ENCODE measurements around the gene NEK6. TPM values are rescaled to one million over a fixed set of nuclear protein-coding genes. Genes with fewer than 3 reads are reported as not detected.

NEK6 gene
- total RNA-seq, 2 experiments from 2014 or later: 5.6 to 16.4 TPM

- no peak overlapping the region for H3K27ac ChIP-seq (ENCODE audit: low read depth, low read length, poor library complexity, severe bottlenecking)
- ChIA-PET POLR2A (no interaction called here), CTCF (ENCODE audit: unreplicated experiment) (no interaction called here)
- TF ChIP-seq CTCF (conservative IDR thresholded peaks at IDR 0.05; ENCODE audit: low read length) (no peak), EZH2phosphoT487 (IDR thresholded peaks at IDR 0.05; ENCODE audit: borderline replicate concordance, low read depth, low read length) (no peak)
- no peaks in the 10 kb centered on the region for H3K4me1 ChIP-seq (ENCODE audit: insufficient read depth, low read length, poor library complexity, severe bottlenecking)
- no peak overlapping the region for H2AFZ ChIP-seq (ENCODE audit: low read length)
- peaks cover 13% of the 10 kb centered on the region for H3K36me3 ChIP-seq (ENCODE audit: insufficient read depth, low read length)
- H3K4me2 ChIP-seq (ENCODE audit: low read length): no peak overlapping the region
- H3K4me3 ChIP-seq (ENCODE audit: low read depth, low read length, poor library complexity, severe bottlenecking): no peak overlapping the region
- no peaks in the 10 kb centered on the region for H3K9me2 ChIP-seq (ENCODE audit: insufficient read depth, low read length)
- no peak for DNase-seq (ENCODE audit: low spot score)
- no TSS peak for BruUV-seq (replicated peaks)
- H3K79me2 ChIP-seq (ENCODE audit: insufficient read depth, low read depth, low read length): no peaks in the 10 kb centered on the region
- intact Hi-C loops (cut with micrococcal nuclease; ENCODE audit: unreplicated experiment): no loop called here
- no peaks in the 10 kb centered on the region for H4K20me1 ChIP-seq (ENCODE audit: insufficient read depth, low read length)
- no peaks in the 10 kb centered on the region for H3K9me3 ChIP-seq (ENCODE audit: low read length)
Observed at GRCh38 chr9:124343533-124344290, 86.0 kb downstream of the NEK6 start.

GRCh38 chr9:124344291-124345050 is 86.7 kb downstream of the NEK6 start:
- TF ChIP-seq EZH2phosphoT487 (IDR thresholded peaks at IDR 0.05; ENCODE audit: borderline replicate concordance, low read depth, low read length): no peak
- TF ChIP-seq CTCF (conservative IDR thresholded peaks at IDR 0.05; ENCODE audit: low read length): no peak
- H3K27ac ChIP-seq (ENCODE audit: low read depth, low read length, poor library complexity, severe bottlenecking): no peak overlapping the region
- DNase-seq (ENCODE audit: low spot score): no peak
- peaks cover 20% of the 10 kb centered on the region for H3K36me3 ChIP-seq (ENCODE audit: insufficient read depth, low read length)
- H3K4me2 ChIP-seq (ENCODE audit: low read length): no peak overlapping the region
- H4K20me1 ChIP-seq (ENCODE audit: insufficient read depth, low read length): no peaks in the 10 kb centered on the region
- no peaks in the 10 kb centered on the region for H3K4me1 ChIP-seq (ENCODE audit: insufficient read depth, low read length, poor library complexity, severe bottlenecking)
- H2AFZ ChIP-seq (ENCODE audit: low read length): no peak overlapping the region
- H3K4me3 ChIP-seq (ENCODE audit: low read depth, low read length, poor library complexity, severe bottlenecking): no peak overlapping the region
- intact Hi-C loops (cut with micrococcal nuclease; ENCODE audit: unreplicated experiment): no loop called here
- POLR2A ChIA-PET: no interaction called here
- H3K9me3 ChIP-seq (ENCODE audit: low read length): no peaks in the 10 kb centered on the region
- no peaks in the 10 kb centered on the region for H3K79me2 ChIP-seq (ENCODE audit: insufficient read depth, low read depth, low read length)
- H3K9me2 ChIP-seq (ENCODE audit: insufficient read depth, low read length): no peaks in the 10 kb centered on the region
- CTCF ChIA-PET (ENCODE audit: unreplicated experiment): no interaction called here
- BruUV-seq (replicated peaks): no TSS peak

GRCh38 chr9:124345063-124345462 is 87.3 kb downstream of the NEK6 start:
- CTCF ChIA-PET (ENCODE audit: unreplicated experiment): no interaction called here
- Histone ChIP-seq H3K79me2 (ENCODE audit: insufficient read depth, low read depth, low read length) (no peaks in the 10 kb centered on the region), H3K36me3 (ENCODE audit: insufficient read depth, low read length) (peaks cover 26% of the 10 kb centered on the region), H3K4me1 (ENCODE audit: insufficient read depth, low read length, poor library complexity, severe bottlenecking) (no peaks in the 10 kb centered on the region), H3K4me3 (ENCODE audit: low read depth, low read length, poor library complexity, severe bottlenecking) (no peak overlapping the region), H3K9me2 (ENCODE audit: insufficient read depth, low read length) (no peaks in the 10 kb centered on the region), H2AFZ (ENCODE audit: low read length) (no peak overlapping the region), H3K4me2 (ENCODE audit: low read length) (no peak overlapping the region), H4K20me1 (ENCODE audit: insufficient read depth, low read length) (no peaks in the 10 kb centered on the region), H3K9me3 (ENCODE audit: low read length) (no peaks in the 10 kb centered on the region), H3K27ac (ENCODE audit: low read depth, low read length, poor library complexity, severe bottlenecking) (no peak overlapping the region)
- no peak for TF ChIP-seq EZH2phosphoT487 (IDR thresholded peaks at IDR 0.05; ENCODE audit: borderline replicate concordance, low read depth, low read length)
- no peak for TF ChIP-seq CTCF (conservative IDR thresholded peaks at IDR 0.05; ENCODE audit: low read length)
- DNase-seq (ENCODE audit: low spot score): no peak
- POLR2A ChIA-PET: no interaction called here
- intact Hi-C loops (cut with micrococcal nuclease; ENCODE audit: unreplicated experiment): no loop called here
- BruUV-seq (replicated peaks): no TSS peak
